H9 (cell line): ENCODE data around the gene ARHGEF17. TPM values are rescaled to one million over a fixed set of nuclear protein-coding genes. Genes with fewer than 3 reads are reported as not detected.

Source experiments
- DNase-seq: peaks from one replicate; pipeline ENCODE4 v3.0.0-alpha.2; 2017
- H2AFZ ChIP-seq: one replicate; pipeline ENCODE4 v1.6.1; 2013; ENCODE audit warnings: mild to moderate bottlenecking, low read length, control low read depth, moderate library complexity
- H2AK5ac ChIP-seq: 2 replicates; pipeline ENCODE4 v1.6.1; 2013; ENCODE audit warnings: low read length, control low read depth, mixed read lengths; ENCODE audit not compliant: insufficient read length
- H2BK120ac ChIP-seq: one replicate; pipeline ENCODE4 v1.6.1; 2013; ENCODE audit warnings: low read depth, mild to moderate bottlenecking, low read length, control low read depth, inconsistent platforms; ENCODE audit not compliant: poor library complexity, severe bottlenecking
- H2BK12ac ChIP-seq: 2 replicates; pipeline ENCODE4 v1.6.1; 2013; ENCODE audit warnings: low read length, control low read depth, mixed read lengths, low read depth; ENCODE audit not compliant: insufficient read length
- H2BK15ac ChIP-seq: 2 replicates; pipeline ENCODE4 v1.6.1; 2013; ENCODE audit warnings: low read depth, low read length, control low read depth
- H2BK20ac ChIP-seq: one replicate; pipeline ENCODE4 v1.6.1; 2013; ENCODE audit warnings: low read depth, mild to moderate bottlenecking, low read length, control low read depth, inconsistent platforms; ENCODE audit not compliant: poor library complexity, severe bottlenecking
- H2BK5ac ChIP-seq: 2 replicates; pipeline ENCODE4 v1.6.1; 2013; ENCODE audit warnings: low read length, control low read depth, mixed read lengths; ENCODE audit not compliant: insufficient read length
- H3K14ac ChIP-seq: 2 replicates; pipeline ENCODE4 v1.6.1; 2013; ENCODE audit warnings: low read length, control low read depth; ENCODE audit not compliant: insufficient read depth
- H3K18ac ChIP-seq: 2 replicates; pipeline ENCODE4 v1.6.1; 2013; ENCODE audit warnings: low read depth, mild to moderate bottlenecking, mixed read lengths, low read length, control low read depth; ENCODE audit not compliant: insufficient read length
- H3K23ac ChIP-seq: 2 replicates; pipeline ENCODE4 v1.6.1; 2013; ENCODE audit warnings: low read length, control low read depth, mixed read lengths, low read depth; ENCODE audit not compliant: insufficient read length
- H3K23me2 ChIP-seq: 2 replicates; pipeline ENCODE4 v1.6.1; 2013; ENCODE audit warnings: low read depth, mild to moderate bottlenecking, mixed read lengths, low read length, control low read depth; ENCODE audit not compliant: insufficient read length, poor library complexity, severe bottlenecking
- H3K27ac ChIP-seq: 2 replicates; pipeline ENCODE4 v1.5.1; 2013; ENCODE audit warnings: low read length, control low read depth, mixed read lengths, low read depth; ENCODE audit not compliant: insufficient read length
- H3K27me3 ChIP-seq: 2 replicates; pipeline ENCODE4 v1.6.1; 2013; ENCODE audit warnings: low read length, control low read depth, inconsistent platforms; ENCODE audit not compliant: insufficient read depth
- H3K4ac ChIP-seq: 2 replicates; pipeline ENCODE4 v1.6.1; 2013; ENCODE audit warnings: low read depth, mild to moderate bottlenecking, control low read depth, inconsistent platforms, low read length, moderate library complexity
- H3K4me1 ChIP-seq: 2 replicates; pipeline ENCODE4 v1.6.1; 2013; ENCODE audit warnings: low read length, control low read depth, inconsistent platforms; ENCODE audit not compliant: insufficient read depth
- H3K4me2 ChIP-seq: 2 replicates; pipeline ENCODE4 v1.6.1; 2013; ENCODE audit warnings: low read length, control low read depth, mixed read lengths; ENCODE audit not compliant: insufficient read length, insufficient read depth
- H3K56ac ChIP-seq: 2 replicates; pipeline ENCODE4 v1.6.1; 2013; ENCODE audit warnings: low read depth, mild to moderate bottlenecking, mixed read lengths, low read length, control low read depth; ENCODE audit not compliant: insufficient read length
- H3K79me1 ChIP-seq: 2 replicates; pipeline ENCODE4 v1.6.1; 2013; ENCODE audit warnings: low read depth, mild to moderate bottlenecking, moderate library complexity, low read length, control low read depth, inconsistent platforms; ENCODE audit not compliant: insufficient read depth, poor library complexity, severe bottlenecking
- H3K79me2 ChIP-seq: 2 replicates; pipeline ENCODE4 v1.6.1; 2013; ENCODE audit warnings: low read length, control low read depth, inconsistent platforms; ENCODE audit not compliant: insufficient read depth
- H3K9ac ChIP-seq: 2 replicates; pipeline ENCODE4 v1.6.1; 2013; ENCODE audit warnings: low read length, control low read depth, mixed read lengths; ENCODE audit not compliant: insufficient read length; ENCODE audit errors: extremely low read depth
- H3K9me3 ChIP-seq: one replicate; pipeline ENCODE4 v1.6.1; 2013; ENCODE audit warnings: low read depth, low read length, inconsistent platforms; ENCODE audit not compliant: control insufficient read depth
- H3T11ph ChIP-seq: one replicate; pipeline ENCODE4 v1.6.1; 2013; ENCODE audit warnings: mild to moderate bottlenecking, low read length, control low read depth, inconsistent platforms
- H4K20me1 ChIP-seq: one replicate; pipeline ENCODE4 v1.6.1; 2013; ENCODE audit not compliant: control insufficient read depth, insufficient read length, insufficient read depth
- H4K5ac ChIP-seq: 2 replicates; pipeline ENCODE4 v1.6.1; 2013; ENCODE audit warnings: low read depth, mild to moderate bottlenecking, mixed read lengths, low read length, control low read depth; ENCODE audit not compliant: insufficient read length
- H4K8ac ChIP-seq: replicated peaks from 2 replicates; pipeline ENCODE4 v1.6.1; 2013; ENCODE audit warnings: low read length, control low read depth, mixed read lengths, low read depth; ENCODE audit not compliant: insufficient read length
- H4K91ac ChIP-seq: 2 replicates; pipeline ENCODE4 v1.6.1; 2013; ENCODE audit warnings: low read depth, mild to moderate bottlenecking, moderate library complexity, mixed read lengths, low read length, control low read depth; ENCODE audit not compliant: insufficient read length
- H3K27ac Mint-ChIP-seq, 3 experiments: 2 replicates in 2 of 3; 3 replicates in 1 of 3; pipeline ENCODE4 v1.8.0; 2020 to 2021; ENCODE audit warnings: mixed read lengths in 3 of 3, mild to moderate bottlenecking in 1 of 3, moderate library complexity in 1 of 3
- H3K27me3 Mint-ChIP-seq: 2 replicates; pipeline ENCODE4 v1.8.0; 2021; ENCODE audit warnings: low read depth, mild to moderate bottlenecking, moderate library complexity, mixed read lengths
- H3K36me3 Mint-ChIP-seq, 3 experiments: 2 replicates in 2 of 3; 3 replicates in 1 of 3; pipeline ENCODE4 v1.8.0; 2020 to 2021; ENCODE audit warnings: low read depth in 3 of 3, mixed read lengths in 3 of 3; ENCODE audit not compliant: insufficient read depth in 1 of 3
- H3K4me1 Mint-ChIP-seq, 2 experiments: 2 replicates each; pipeline ENCODE4 v1.8.0; 2020; ENCODE audit warnings: mixed read lengths in 2 of 2
- H3K4me3 Mint-ChIP-seq, 2 experiments: 2 replicates in 1 of 2; 3 replicates in 1 of 2; pipeline ENCODE4 v1.8.0; 2020 to 2021; ENCODE audit warnings: mild to moderate bottlenecking in 2 of 2, mixed read lengths in 2 of 2, moderate library complexity in 1 of 2
- H3K9me3 Mint-ChIP-seq, 2 experiments: 2 replicates in 1 of 2; 3 replicates in 1 of 2; pipeline ENCODE4 v1.8.0; 2020; ENCODE audit warnings: mild to moderate bottlenecking in 2 of 2, mixed read lengths in 2 of 2, moderate library complexity in 1 of 2
- CTCF ChIP-seq: fragments of 200-600 bp; sonication (generic); conservative IDR thresholded peaks from 3 replicates; pipeline ENCODE4 v1.8.0; 2021; ENCODE audit warnings: antibody characterized with exemption, mild to moderate bottlenecking
- WGBS: extraction: QIAGEN DNeasy Blood & Tissue Kit; methylation state at CpG from one replicate; pipeline ENCODE4 v1.1.7; 2013; ENCODE audit warnings: missing lambda C conversion rate, low lambda C conversion rate, mixed read lengths; ENCODE audit not compliant: insufficient read length; ENCODE audit errors: extremely low coverage; 5-methylcytosine and 5-hydroxymethylcytosine counted together
- total RNA-seq: library from RNA; stranded (reverse); gene quantifications from 2 replicates; pipeline ENCODE4 v1.2.1, GENCODE V29; 2021

Gene ARHGEF17
- total RNA-seq, 1 experiment from 2014 or later, result 7.4 TPM

- no peak for DNase-seq
- no peak overlapping the region for H3K18ac ChIP-seq
- no peak overlapping the region for H3K4ac ChIP-seq
- no peaks in the 10 kb centered on the region for H3K27me3 ChIP-seq
- no peak overlapping the region for H2AFZ ChIP-seq
- H3K79me2 ChIP-seq, result no peaks in the 10 kb centered on the region
- Mint-ChIP-seq H3K4me3 (no peak overlapping the region), H3K27ac (peak overlapping the region in 1 of 3 experiments; percentile 70; a peak in 2 of 7 replicates), H3K4me1 (peaks cover 17 to 26% of the 10 kb centered on the region in 2 experiments), H3K9me3 (no peaks in the 10 kb centered on the region), H3K36me3 (peaks cover 0 to 3% (median 0%) of the 10 kb centered on the region in 3 experiments; a peak in 1 of 7 replicates), H3K27me3 (peaks cover 2% of the 10 kb centered on the region)
- no peak overlapping the region for H3K27ac ChIP-seq
- no peak overlapping the region for H4K5ac ChIP-seq
- no peak overlapping the region for H3K4me2 ChIP-seq
- no peak overlapping the region for H2BK12ac ChIP-seq
- H3K14ac ChIP-seq, result no peak overlapping the region
- no peak overlapping the region for H3K56ac ChIP-seq
- TF ChIP-seq CTCF, result no peak
- no peak overlapping the region for H4K8ac ChIP-seq
- H2BK15ac ChIP-seq, result no peak overlapping the region
- H3K23ac ChIP-seq, result no peak overlapping the region
- no peaks in the 10 kb centered on the region for H3K9me3 ChIP-seq
- H3K79me1 ChIP-seq, result no peaks in the 10 kb centered on the region
- no peak overlapping the region for H3T11ph ChIP-seq
- WGBS, result no CpG with 5 or more reads among the region's 6 CpGs
- no peak overlapping the region for H4K91ac ChIP-seq
- no peaks in the 10 kb centered on the region for H3K23me2 ChIP-seq
- H3K9ac ChIP-seq, result no peak overlapping the region
- no peaks in the 10 kb centered on the region for H3K4me1 ChIP-seq
- no peak overlapping the region for H2BK20ac ChIP-seq
- H2BK5ac ChIP-seq, result no peak overlapping the region
- H4K20me1 ChIP-seq, result no peaks in the 10 kb centered on the region
- no peak overlapping the region for H2AK5ac ChIP-seq
- no peak overlapping the region for H2BK120ac ChIP-seq
Observed at GRCh38 chr11:73399159-73399590, 91.1 kb downstream of the ARHGEF17 start.
